Activated CD4-positive, alpha-beta T cell treated with anti-CD3 and anti-CD28 coated beads, Interleukin-10, Interleukin-2, amounts not matched to agents 100 ng/mL and 50 ng/mL, durations not matched to agents 16 hours and 8 hours (primary cell): ENCODE results near the gene NMT1.
A peak's percentile ranks its signal among the peaks of the same experiment; 100 is the strongest.

Experiments
- DNase-seq: peaks from one replicate; pipeline ENCODE4 v3.0.0-alpha.2; 2020

Gene NMT1

DNA sequence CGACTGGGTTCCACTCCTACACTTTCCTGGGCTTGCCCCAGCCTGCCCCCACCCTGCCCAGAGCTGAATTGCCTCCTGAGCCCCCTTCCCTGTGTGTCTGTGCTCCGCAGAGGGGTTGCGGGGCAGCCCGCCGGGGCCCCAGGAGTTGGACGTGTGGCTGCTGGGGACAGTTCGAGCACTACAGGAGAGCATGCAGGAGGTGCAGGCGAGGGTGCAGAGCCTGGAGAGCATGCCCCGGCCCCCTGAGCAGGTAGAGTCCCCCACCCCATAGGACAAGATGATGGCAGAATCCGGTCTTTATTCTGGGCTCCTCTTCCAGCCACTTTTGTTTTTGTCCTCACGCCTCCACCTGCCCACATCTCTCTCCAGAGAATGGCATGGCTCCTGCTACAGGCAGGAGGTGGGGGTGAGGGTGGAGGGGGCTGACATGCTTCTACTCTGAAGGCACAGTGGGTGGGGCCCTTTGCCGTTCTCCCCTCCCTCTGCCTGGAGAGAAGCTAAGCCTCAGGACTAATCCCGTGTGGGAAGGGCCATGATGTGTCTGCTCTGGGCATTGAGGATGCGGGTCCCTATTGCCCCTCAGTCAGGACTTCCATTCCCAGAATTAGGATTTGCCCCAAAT, 77.9 kb downstream of the NMT1 start:
- no peak for DNase-seq

GRCh38 chr17:45139533-45139920, 78.4 kb downstream of the NMT1 start:
- DNase-seq, result no peak

DNA sequence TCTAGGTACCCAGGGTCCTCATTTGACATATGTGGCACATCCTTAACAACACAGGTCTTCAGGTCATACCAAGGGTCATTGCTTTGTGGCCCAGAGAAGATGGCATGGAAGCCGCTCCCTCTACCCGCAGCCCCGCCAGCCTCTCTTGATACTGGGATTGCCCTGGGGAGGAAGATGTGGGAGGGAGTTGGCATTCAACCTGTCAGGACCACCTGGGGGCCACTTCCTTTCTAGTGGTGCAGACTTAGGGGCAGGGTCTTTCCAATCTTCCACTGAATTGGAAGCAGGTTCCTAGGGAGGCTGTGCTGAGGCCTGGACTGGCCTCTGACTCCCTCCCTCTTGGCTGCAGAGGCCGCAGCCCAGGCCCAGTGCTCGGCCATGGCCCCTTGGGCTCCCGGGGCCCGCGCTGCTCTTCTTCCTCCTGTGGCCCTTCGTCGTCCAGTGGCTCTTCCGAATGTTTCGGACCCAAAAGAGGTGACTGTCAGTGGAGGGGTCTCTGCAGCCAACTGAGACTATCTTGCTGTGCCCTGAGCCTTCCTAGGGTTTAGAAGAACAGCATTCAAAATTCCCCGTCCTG, 82.1 kb downstream of the NMT1 start:
- no peak for DNase-seq

DNA sequence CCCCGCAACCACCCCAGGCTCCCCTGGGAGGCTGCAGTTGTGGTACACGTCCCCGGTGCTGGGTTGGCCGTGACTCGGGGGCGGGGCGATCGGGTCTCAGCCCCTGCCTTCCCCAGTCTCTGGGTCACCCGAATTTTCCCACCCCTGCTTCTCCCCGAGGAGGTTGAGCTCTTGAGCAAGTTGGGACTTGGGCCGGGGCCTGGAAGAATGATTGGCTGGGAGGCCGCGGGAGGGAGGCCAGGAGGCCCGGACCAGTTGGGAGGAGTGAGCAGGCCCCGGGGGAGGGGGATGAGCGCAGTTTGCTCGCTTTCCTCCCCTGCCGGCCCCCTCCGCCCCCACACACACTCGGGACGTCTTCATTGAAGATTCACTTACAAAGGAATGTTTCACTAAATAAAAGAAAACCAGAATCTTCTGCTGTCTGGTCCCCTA, 82.7 kb downstream of the NMT1 start:
- DNase-seq, result no peak

DNA sequence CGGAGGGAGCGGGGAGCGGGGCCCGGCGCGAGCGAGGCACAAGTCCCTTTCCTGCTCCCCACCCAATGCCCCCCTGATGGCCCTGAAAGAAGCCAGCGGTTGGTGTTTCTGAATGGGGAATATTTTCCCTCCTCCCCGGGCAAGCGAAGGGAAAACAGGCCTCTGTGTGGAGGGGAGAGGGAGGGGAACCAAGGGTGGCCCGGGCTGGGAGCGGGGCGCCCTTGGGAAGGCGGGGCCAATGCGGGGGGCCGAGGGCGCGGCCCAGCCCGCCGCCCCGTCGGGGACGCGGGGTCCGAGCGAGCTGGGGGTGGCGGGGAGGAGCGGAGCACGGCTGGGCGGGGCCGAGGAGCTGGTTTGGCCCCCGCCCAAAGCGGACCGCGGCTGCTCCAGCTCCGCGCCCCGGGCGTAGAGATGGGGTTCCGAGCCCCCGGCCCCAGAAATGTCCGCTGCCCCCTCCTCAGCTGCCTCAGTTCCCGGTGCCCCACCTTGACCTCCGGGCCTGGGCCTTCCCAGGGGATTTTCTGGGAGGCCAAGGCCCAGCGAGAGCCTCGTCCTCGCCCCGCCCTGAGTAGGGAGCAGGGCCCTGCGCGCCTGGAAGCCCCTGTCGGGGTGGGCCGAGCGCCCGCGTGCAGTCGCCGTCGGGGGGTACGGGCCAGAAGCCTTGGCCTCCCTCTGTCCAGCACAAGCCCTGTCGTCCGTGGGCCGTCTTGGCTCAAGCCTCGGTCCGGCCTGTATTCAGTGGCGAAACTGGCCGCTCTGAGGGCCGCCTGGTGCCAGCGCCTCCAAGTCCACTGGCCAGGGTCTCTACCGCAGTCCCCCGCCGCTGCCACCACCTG, 83.3 kb downstream of the NMT1 start:
- DNase-seq, result peak; percentile 23

- no peak for DNase-seq
Measured at GRCh38 chr17:45145035-45145389, 83.9 kb downstream of the NMT1 start.

- DNase-seq, result no peak
Measured at GRCh38 chr17:45146166-45146565, 85.0 kb downstream of the NMT1 start.

DNA sequence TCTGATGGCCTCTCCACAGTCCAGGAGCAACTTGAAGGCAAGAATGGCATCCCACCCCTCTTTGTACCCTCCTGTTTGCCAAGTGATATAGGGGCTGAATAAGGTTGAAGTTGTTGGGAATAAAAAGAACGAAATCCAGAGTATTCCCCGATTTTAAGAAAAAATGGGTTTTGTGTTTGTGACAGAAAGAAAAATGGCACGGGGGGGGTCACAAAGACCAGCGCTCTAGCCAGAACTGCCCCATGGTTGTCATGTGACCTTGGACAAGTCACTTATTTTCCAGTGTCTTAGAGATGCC, 85.4 kb downstream of the NMT1 start:
- DNase-seq, result no peak

DNA sequence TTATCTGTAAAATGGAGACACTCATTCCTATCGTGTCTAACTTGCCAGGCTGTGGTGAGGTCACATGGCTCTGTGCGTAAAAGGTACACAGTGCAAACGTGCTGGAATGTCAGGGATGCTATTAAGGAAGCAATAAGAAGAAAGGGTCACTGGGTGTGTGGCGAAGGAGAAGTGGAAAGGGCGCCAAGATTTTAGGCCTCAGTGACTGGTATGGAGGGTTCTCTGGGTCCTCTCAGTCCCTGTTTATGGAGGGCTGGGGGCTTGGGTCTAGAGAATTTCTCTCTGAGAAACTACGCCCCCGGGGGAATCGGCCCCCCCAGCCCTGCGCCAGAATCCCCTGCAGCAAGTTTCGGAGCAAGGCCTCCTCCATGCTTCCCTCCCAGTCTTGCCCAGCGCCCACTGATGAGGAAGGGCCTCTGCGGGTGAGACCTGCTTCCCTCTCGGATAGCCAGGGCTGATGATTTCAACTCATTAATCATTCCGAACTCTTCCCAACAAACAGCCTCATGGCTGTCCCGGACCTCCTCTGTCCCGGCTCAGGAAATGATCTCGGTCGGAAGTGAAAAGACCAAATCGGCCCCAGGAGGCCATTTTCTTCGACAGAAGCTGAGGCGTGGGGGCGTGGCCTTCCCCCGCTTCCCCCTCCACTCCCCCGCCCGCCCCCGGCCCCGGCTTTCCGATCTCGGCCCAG, 85.9 kb downstream of the NMT1 start:
- DNase-seq, result peak; percentile 83

GRCh38 chr17:45147581-45148182, 86.6 kb downstream of the NMT1 start:
- DNase-seq, result peak; percentile 87

- DNase-seq, result peak; percentile 99
Measured at GRCh38 chr17:45148183-45149036, 87.3 kb downstream of the NMT1 start, which contains the start of gene HEXIM1. Gene HEXIM1 (plus strand): TSS chr17:45148475. CDS start chr17:45149191, 716 bp downstream.

GRCh38 chr17:45149037-45149668, 88.0 kb downstream of the NMT1 start:
- peak; percentile 88 for DNase-seq

DNA sequence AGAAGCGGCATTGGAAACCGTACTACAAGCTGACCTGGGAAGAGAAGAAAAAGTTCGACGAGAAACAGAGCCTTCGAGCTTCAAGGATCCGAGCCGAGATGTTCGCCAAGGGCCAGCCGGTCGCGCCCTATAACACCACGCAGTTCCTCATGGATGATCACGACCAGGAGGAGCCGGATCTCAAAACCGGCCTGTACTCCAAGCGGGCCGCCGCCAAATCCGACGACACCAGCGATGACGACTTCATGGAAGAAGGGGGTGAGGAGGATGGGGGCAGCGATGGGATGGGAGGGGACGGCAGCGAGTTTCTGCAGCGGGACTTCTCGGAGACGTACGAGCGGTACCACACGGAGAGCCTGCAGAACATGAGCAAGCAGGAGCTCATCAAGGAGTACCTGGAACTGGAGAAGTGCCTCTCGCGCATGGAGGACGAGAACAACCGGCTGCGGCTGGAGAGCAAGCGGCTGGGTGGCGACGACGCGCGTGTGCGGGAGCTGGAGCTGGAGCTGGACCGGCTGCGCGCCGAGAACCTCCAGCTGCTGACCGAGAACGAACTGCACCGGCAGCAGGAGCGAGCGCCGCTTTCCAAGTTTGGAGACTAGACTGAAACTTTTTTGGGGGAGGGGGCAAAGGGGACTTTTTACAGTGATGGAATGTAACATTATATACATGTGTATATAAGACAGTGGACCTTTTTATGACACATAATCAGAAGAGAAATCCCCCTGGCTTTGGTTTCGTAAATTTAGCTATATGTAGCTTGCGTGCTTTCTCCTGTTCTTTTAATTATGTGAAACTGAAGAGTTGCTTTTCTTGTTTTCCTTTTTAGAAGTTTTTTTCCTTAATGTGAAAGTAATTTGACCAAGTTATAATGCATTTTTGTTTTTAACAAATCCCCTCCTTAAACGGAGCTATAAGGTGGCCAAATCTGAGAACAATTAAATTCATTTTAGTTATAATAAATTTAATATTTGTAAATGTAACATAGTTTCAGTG, 88.8 kb downstream of the NMT1 start:
- DNase-seq, result peak; percentile 56

DNA sequence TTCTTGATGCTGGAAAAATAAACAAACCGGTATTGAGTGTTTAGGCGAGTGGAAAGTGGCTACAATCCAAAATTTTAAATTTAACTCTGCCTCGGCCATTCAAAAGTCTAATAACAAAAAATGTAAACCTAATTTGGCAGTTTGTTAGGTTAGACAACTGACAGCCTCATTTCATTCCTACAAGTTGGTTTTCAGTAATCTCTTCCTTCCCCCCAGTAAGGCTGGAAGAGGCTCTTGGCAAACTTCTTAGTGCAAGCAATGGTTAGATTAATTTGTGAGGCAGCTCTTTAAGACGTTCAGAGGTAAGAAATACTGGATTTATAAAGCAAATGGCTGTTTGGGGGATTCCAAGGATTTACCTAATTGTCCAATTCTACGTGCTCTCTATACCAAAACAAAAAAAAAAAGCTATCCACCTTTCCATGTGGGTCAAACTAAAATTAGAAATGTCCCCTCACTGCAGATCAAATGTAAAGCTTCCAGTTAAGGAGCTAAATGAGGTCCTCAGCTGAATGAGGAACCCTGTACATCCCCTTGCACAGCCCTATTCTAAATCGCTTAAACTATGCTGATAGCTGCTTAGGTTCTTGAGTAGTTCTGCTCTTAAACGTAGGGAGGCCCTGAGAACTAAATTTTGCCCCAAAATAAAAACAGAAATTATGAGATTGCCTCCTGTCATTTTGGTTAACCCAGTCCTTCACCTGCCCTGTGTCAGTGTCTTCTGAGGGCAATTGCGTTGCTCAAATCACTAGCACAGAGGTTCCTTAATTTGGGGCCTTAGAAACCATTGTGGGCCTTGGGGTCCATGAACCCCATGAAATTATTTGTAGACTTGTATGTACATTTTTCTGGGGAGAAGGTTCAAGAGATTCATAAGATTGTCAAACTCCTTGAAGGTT, 90.0 kb downstream of the NMT1 start:
- DNase-seq, result no peak

DNA sequence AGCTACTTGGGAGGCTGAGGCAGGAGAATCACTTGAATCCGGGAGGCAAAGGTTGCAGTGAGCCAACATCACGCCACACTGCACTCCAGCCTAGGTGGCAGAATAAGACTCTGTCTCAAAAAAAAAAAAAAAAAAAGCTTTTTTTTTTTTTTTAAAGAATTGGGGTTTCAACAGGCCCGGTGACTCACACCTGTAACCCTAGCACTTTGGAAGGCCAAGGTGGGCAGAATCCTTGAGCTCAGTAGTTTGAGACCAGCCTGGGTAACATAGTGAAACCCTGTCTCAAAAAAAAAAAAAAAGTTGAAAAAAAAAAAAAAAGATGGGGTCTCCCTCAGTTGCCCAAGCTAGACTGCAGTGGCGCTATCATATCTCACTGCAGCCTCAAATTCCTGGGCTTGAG, 93.9 kb downstream of the NMT1 start:
- DNase-seq, result no peak

- no peak for DNase-seq
Measured at GRCh38 chr17:45155483-45155882, 94.4 kb downstream of the NMT1 start.

DNA sequence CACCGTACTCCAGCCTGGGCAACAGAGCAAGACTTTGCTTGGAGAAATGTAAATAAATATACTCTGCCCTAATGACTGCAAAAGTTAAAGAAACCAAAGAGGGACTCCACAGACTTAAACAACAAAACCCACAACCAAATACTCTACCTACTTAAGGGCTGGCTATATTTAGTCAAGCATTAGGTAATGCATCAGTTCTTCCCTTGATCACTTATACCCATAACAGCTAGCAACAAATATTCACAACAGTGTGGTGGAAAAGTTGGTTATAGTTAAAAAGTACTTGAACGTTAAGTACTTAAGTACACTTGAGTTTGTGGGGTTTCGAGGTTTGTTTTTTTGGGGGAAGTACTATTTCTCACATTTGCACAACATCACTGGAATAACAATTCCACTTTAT, 95.1 kb downstream of the NMT1 start:
- no peak for DNase-seq
